Keratinocyte (primary cell): ENCODE data around the gene FCRLB. TPM values are rescaled to one million over a fixed set of nuclear protein-coding genes. Genes with fewer than 3 reads are reported as not detected.

Experiments
- DNase-seq: peaks from one replicate; pipeline ENCODE4 v3.0.0-alpha.2; 2011; ENCODE audit warnings: low read depth, missing footprints, low spot score
- FAIRE-seq: peaks from 2 replicates; lab custom pipeline; 2011; peaks lifted over from hg19 to GRCh38; lab: Jason Lieb, UNC
- H2AFZ ChIP-seq: 2 replicates; pipeline ENCODE4 v1.6.0; 2012; ENCODE audit warnings: low read length, control low read depth, inconsistent platforms; ENCODE audit not compliant: control insufficient read depth
- H3K27ac ChIP-seq: 2 replicates; pipeline ENCODE4 v1.5.1; 2011; ENCODE audit warnings: low read length; ENCODE audit not compliant: control insufficient read depth, insufficient read depth
- H3K27me3 ChIP-seq: 3 replicates; pipeline ENCODE4 v1.6.0; 2011; ENCODE audit warnings: low read length; ENCODE audit not compliant: control insufficient read depth, insufficient read depth; ENCODE audit errors: extremely low read depth
- H3K36me3 ChIP-seq, 2 experiments: 2 replicates in 1 of 2; 3 replicates in 1 of 2; pipeline ENCODE4 v1.5.1; 2011; ENCODE audit warnings: low read length in 2 of 2, mild to moderate bottlenecking in 1 of 2; ENCODE audit not compliant: control insufficient read depth in 2 of 2, insufficient read depth in 2 of 2; ENCODE audit errors: extremely low read depth in 1 of 2
- H3K4me1 ChIP-seq: 3 replicates; pipeline ENCODE4 v1.5.1; 2011; ENCODE audit warnings: low read length; ENCODE audit not compliant: control insufficient read depth, insufficient read depth; ENCODE audit errors: extremely low read depth
- H3K4me2 ChIP-seq: 3 replicates; pipeline ENCODE4 v1.6.0; 2011; ENCODE audit warnings: low read depth, low read length; ENCODE audit not compliant: control insufficient read depth, insufficient read depth; ENCODE audit errors: extremely low read depth
- H3K4me3 ChIP-seq, 3 experiments: fragments of 200-600 bp in 1 of 3; sonication (generic) in 1 of 3; 2 replicates in 2 of 3; 3 replicates in 1 of 3; pipeline ENCODE4 v1.5.1; 2011 to 2016; ENCODE audit warnings: low read length in 3 of 3, mild to moderate bottlenecking in 3 of 3, control low read depth in 2 of 3, inconsistent platforms in 1 of 3, low read depth in 1 of 3, mixed read lengths in 1 of 3, mixed run types in 1 of 3, moderate library complexity in 1 of 3; ENCODE audit not compliant: control insufficient read depth in 2 of 3, insufficient read depth in 2 of 3; ENCODE audit errors: extremely low read depth in 1 of 3
- H3K79me2 ChIP-seq: 2 replicates; pipeline ENCODE4 v1.6.0; 2012; ENCODE audit warnings: low read length; ENCODE audit not compliant: control insufficient read depth, insufficient read depth
- H3K9ac ChIP-seq: 3 replicates; pipeline ENCODE4 v1.6.0; 2011; ENCODE audit warnings: low read length; ENCODE audit not compliant: control insufficient read depth, insufficient read depth; ENCODE audit errors: extremely low read depth
- H3K9me1 ChIP-seq: 3 replicates; pipeline ENCODE4 v1.6.0; 2011; ENCODE audit warnings: low read length; ENCODE audit not compliant: control insufficient read depth, insufficient read depth; ENCODE audit errors: extremely low read depth
- H3K9me3 ChIP-seq: 2 replicates; pipeline ENCODE4 v1.5.1; 2012; ENCODE audit warnings: low read depth, low read length; ENCODE audit not compliant: control insufficient read depth
- H4K20me1 ChIP-seq: 3 replicates; pipeline ENCODE4 v1.6.0; 2011; ENCODE audit warnings: low read length; ENCODE audit not compliant: control insufficient read depth, insufficient read depth; ENCODE audit errors: extremely low read depth
- CTCF ChIP-seq, 3 experiments: IDR thresholded peaks in 1 of 3; conservative IDR thresholded peaks in 1 of 3; optimal IDR thresholded peaks in 1 of 3; 2 replicates in 2 of 3; 3 replicates in 1 of 3; pipeline versions ENCODE3 to v1.5.1; 2011; ENCODE audit warnings: low read length in 3 of 3, mild to moderate bottlenecking in 3 of 3, moderate library complexity in 2 of 3, control low read depth in 1 of 3, inconsistent platforms in 1 of 3; ENCODE audit not compliant: insufficient read depth in 2 of 3; ENCODE audit errors: extremely low read depth in 1 of 3
- EZH2 ChIP-seq: IDR thresholded peaks from one replicate; pipeline ENCODE4 v1.6.1; 2012; ENCODE audit warnings: inconsistent platforms, mild to moderate bottlenecking, low read length, moderate library complexity
- dilution Hi-C: fragments of 300-500 bp; cut with MboI; formaldehyde crosslinking; loops from one replicate; pipeline ENCODE4 v1.7.0; 2020; ENCODE audit warnings: low sequenced_read_pairs; ENCODE audit not compliant: extremely low pct_ligation_motif_present
- polyA plus RNA-seq, 5 experiments: library from polyadenylated mRNA; depleted of rRNA in 3 of 5; stranded (reverse) in 3 of 5; stranded (forward) in 1 of 5; unstranded in 1 of 5; fragments of >200 nt; gene quantifications; 1 replicate in 1 of 5; 2 replicates in 3 of 5; 3 replicates in 1 of 5; pipeline versions ENCODE4 v1.2.1 to v1.2.3, GENCODE V29; 2011 to 2012; ENCODE audit warnings: missing spikeins in 2 of 5, low read depth in 1 of 5, low replicate concordance in 1 of 5

Gene FCRLB
- polyA plus RNA-seq, 1 donor (not counting 4 experiments of a cell fraction or from before 2014, with no cell fraction given), result 0.52 TPM

GRCh38 chr1:161725908-161726472, 4.6 kb downstream of the FCRLB start:
- Histone ChIP-seq H3K9me1 (no peaks in the 10 kb centered on the region), H3K9me3 (no peaks in the 10 kb centered on the region), H3K4me1 (peaks cover 44% of the 10 kb centered on the region), H3K4me2 (peak overlapping the region; percentile 88), H2AFZ (peak overlapping the region; percentile 87), H3K9ac (peak overlapping the region; percentile 87), H3K27ac (peak overlapping the region; percentile 60), H3K36me3 (no peaks in the 10 kb centered on the region), H3K4me3 (peak overlapping the region; percentile 58 to 80 (median 73)), H4K20me1 (no peaks in the 10 kb centered on the region), H3K79me2 (no peaks in the 10 kb centered on the region), H3K27me3 (no peaks in the 10 kb centered on the region)
- TF ChIP-seq CTCF (optimal IDR thresholded peaks at IDR 0.05 in 1 of 3, IDR thresholded peaks at IDR 0.05 in 1 of 3, conservative IDR thresholded peaks at IDR 0.05 in 1 of 3; ENCODE audit: extremely low read depth in 1 of 3, insufficient read depth in 2 of 3, low read length in 3 of 3) (peak; percentile 17 to 51 (median 39)), EZH2 (no peak)
- FAIRE-seq, result no peak
- no peak for DNase-seq
- dilution Hi-C loops, result no loop called here

- DNase-seq (no peak), FAIRE-seq (no peak)
- no peaks in the 10 kb centered on the region for H3K9me1 ChIP-seq
- H2AFZ ChIP-seq, result peak overlapping the region; percentile 87
- TF ChIP-seq CTCF (optimal IDR thresholded peaks at IDR 0.05 in 1 of 3, IDR thresholded peaks at IDR 0.05 in 1 of 3, conservative IDR thresholded peaks at IDR 0.05 in 1 of 3; ENCODE audit: extremely low read depth in 1 of 3, insufficient read depth in 2 of 3, low read length in 3 of 3) (no peak), EZH2 (no peak)
- peak overlapping the region; percentile 58 to 80 (median 73) for H3K4me3 ChIP-seq
- dilution Hi-C loops, result no loop called here
- no peaks in the 10 kb centered on the region for H3K27me3 ChIP-seq
- no peaks in the 10 kb centered on the region for H3K79me2 ChIP-seq
- H4K20me1 ChIP-seq, result no peaks in the 10 kb centered on the region
- H3K4me1 ChIP-seq, result peaks cover 49% of the 10 kb centered on the region
- peak overlapping the region; percentile 70 for H3K27ac ChIP-seq
- H3K36me3 ChIP-seq, result no peaks in the 10 kb centered on the region
- no peaks in the 10 kb centered on the region for H3K9me3 ChIP-seq
- H3K9ac ChIP-seq, result peak overlapping the region; percentile 87
- H3K4me2 ChIP-seq, result peak overlapping the region; percentile 88
Observed at GRCh38 chr1:161726473-161727255, 5.3 kb downstream of the FCRLB start.
